ENCODE results near the gene IER3IP1.
"Not testable (repeated sequence)": the region's sequence is repeated elsewhere in the genome, so short reads cannot be mapped to it uniquely, and the experiment has no call there.

Gene IER3IP1

GRCh38 chr18:47175898-47176575, at the start of gene IER3IP1:
Gene IER3IP1 (minus strand): TSS chr18:47176364. CDS start chr18:47176277, 87 bp downstream.
- DNase-seq (ENCODE audit: low read depth, low spot score) = no peak

- DNase-seq (ENCODE audit: low read depth, low spot score) = no peak
Measured at GRCh38 chr18:47215554-47216138, 39.5 kb upstream of the IER3IP1 start.

- DNase-seq (ENCODE audit: low read depth, low spot score) = no peak
Measured at GRCh38 chr18:47209171-47209570, 33.0 kb upstream of the IER3IP1 start.

- no peak for DNase-seq (ENCODE audit: low read depth, low spot score)
Measured at GRCh38 chr18:47206945-47207637, 30.9 kb upstream of the IER3IP1 start.

GRCh38 chr18:47204908-47205522, 28.9 kb upstream of the IER3IP1 start:
- no peak for DNase-seq (ENCODE audit: low read depth, low spot score)

- DNase-seq (ENCODE audit: low read depth, low spot score) = no peak
Measured at GRCh38 chr18:47203626-47204464, 27.7 kb upstream of the IER3IP1 start.

GRCh38 chr18:47195961-47196360, 19.8 kb upstream of the IER3IP1 start:
- DNase-seq (ENCODE audit: low read depth, low spot score) = not testable (repeated sequence)

- no peak for DNase-seq (ENCODE audit: low read depth, low spot score)
Measured at GRCh38 chr18:47191961-47192360, 15.8 kb upstream of the IER3IP1 start.

GRCh38 chr18:47187721-47188120, 11.6 kb upstream of the IER3IP1 start:
- no peak for DNase-seq (ENCODE audit: low read depth, low spot score)

- DNase-seq (ENCODE audit: low read depth, low spot score) = no peak
Measured at GRCh38 chr18:47184419-47185050, 8.4 kb upstream of the IER3IP1 start.

GRCh38 chr18:47182156-47182555, 6.0 kb upstream of the IER3IP1 start:
- not testable (repeated sequence) for DNase-seq (ENCODE audit: low read depth, low spot score)

GRCh38 chr18:47180765-47181164, 4.6 kb upstream of the IER3IP1 start:
- DNase-seq (ENCODE audit: low read depth, low spot score) = no peak

GRCh38 chr18:47179520-47179919, 3.4 kb upstream of the IER3IP1 start:
- DNase-seq (ENCODE audit: low read depth, low spot score) = no peak

GRCh38 chr18:47175283-47175897, 774 bp downstream of the IER3IP1 start:
- no peak for DNase-seq (ENCODE audit: low read depth, low spot score)

- DNase-seq (ENCODE audit: low read depth, low spot score) = no peak
Measured at GRCh38 chr18:47174545-47175116, 1.5 kb downstream of the IER3IP1 start.

GRCh38 chr18:47172476-47172875, 3.7 kb downstream of the IER3IP1 start:
- no peak for DNase-seq (ENCODE audit: low read depth, low spot score)

- no peak for DNase-seq (ENCODE audit: low read depth, low spot score)
Measured at GRCh38 chr18:47168913-47169312, 7.3 kb downstream of the IER3IP1 start.

GRCh38 chr18:47168509-47168908, 7.7 kb downstream of the IER3IP1 start:
- no peak for DNase-seq (ENCODE audit: low read depth, low spot score)

GRCh38 chr18:47166294-47166693, 9.9 kb downstream of the IER3IP1 start:
- no peak for DNase-seq (ENCODE audit: low read depth, low spot score)

GRCh38 chr18:47163241-47163640, 12.9 kb downstream of the IER3IP1 start:
- no peak for DNase-seq (ENCODE audit: low read depth, low spot score)
